Measurements from ENCODE around the gene ITPKC. TPM values are rescaled to one million over a fixed set of nuclear protein-coding genes. Genes with fewer than 3 reads are reported as not detected.
A peak's percentile ranks its signal among the peaks of the same experiment; 100 is the strongest.

The ITPKC gene
- total and polyA plus RNA-seq, 4 donors = 6.3 to 12.0 (median 9.5) TPM

- no peaks in the 10 kb centered on the region for H3K27me3 ChIP-seq (ENCODE audit: control insufficient read depth, insufficient read depth, low read length)
- peaks cover 15% of the 10 kb centered on the region for H3K4me1 ChIP-seq (ENCODE audit: control insufficient read depth, insufficient read depth, low read length)
- H3K36me3 ChIP-seq (ENCODE audit: control insufficient read depth, insufficient read depth, low read length) = peaks cover 74% of the 10 kb centered on the region
- H3K4me3 ChIP-seq (ENCODE audit: low read depth, low read length) = no peak overlapping the region
- DNase-seq (ENCODE audit: low read depth in 4 of 6, low spot score in 6 of 6) = no peak
- H3K9me3 ChIP-seq (ENCODE audit: control insufficient read depth, insufficient read depth, low read length) = no peaks in the 10 kb centered on the region
- H3K27ac ChIP-seq (ENCODE audit: low read depth, low read length) = no peak overlapping the region
- 100% methylated on average over 4 of the region's 9 CpGs for WGBS (ENCODE audit: insufficient coverage)
These were observed 19.7 kb downstream of the ITPKC start for GRCh38 chr19:40736661-40737060.

GRCh38 chr19:40737102-40737644 is 20.3 kb downstream of the ITPKC start:
- H3K27me3 ChIP-seq (ENCODE audit: control insufficient read depth, insufficient read depth, low read length) = no peaks in the 10 kb centered on the region
- H3K36me3 ChIP-seq (ENCODE audit: control insufficient read depth, insufficient read depth, low read length) = peaks cover 70% of the 10 kb centered on the region
- peaks cover 15% of the 10 kb centered on the region for H3K4me1 ChIP-seq (ENCODE audit: control insufficient read depth, insufficient read depth, low read length)
- DNase-seq (ENCODE audit: low read depth in 4 of 6, low spot score in 6 of 6) = no peak
- H3K9me3 ChIP-seq (ENCODE audit: control insufficient read depth, insufficient read depth, low read length) = no peaks in the 10 kb centered on the region
- WGBS (ENCODE audit: insufficient coverage) = 78% methylated on average over 7 of the region's 9 CpGs
- no peak overlapping the region for H3K27ac ChIP-seq (ENCODE audit: low read depth, low read length)
- no peak overlapping the region for H3K4me3 ChIP-seq (ENCODE audit: low read depth, low read length)

GRCh38 chr19:40739030-40739839 is 22.3 kb downstream of the ITPKC start:
- 92% methylated on average over 21 of the region's 22 CpGs for WGBS (ENCODE audit: insufficient coverage)
- H3K4me3 ChIP-seq (ENCODE audit: low read depth, low read length) = no peak overlapping the region
- peaks cover 15% of the 10 kb centered on the region for H3K4me1 ChIP-seq (ENCODE audit: control insufficient read depth, insufficient read depth, low read length)
- DNase-seq (ENCODE audit: low read depth in 4 of 6, low spot score in 6 of 6) = no peak
- peaks cover 73% of the 10 kb centered on the region for H3K36me3 ChIP-seq (ENCODE audit: control insufficient read depth, insufficient read depth, low read length)
- no peaks in the 10 kb centered on the region for H3K27me3 ChIP-seq (ENCODE audit: control insufficient read depth, insufficient read depth, low read length)
- H3K27ac ChIP-seq (ENCODE audit: low read depth, low read length) = no peak overlapping the region
- no peaks in the 10 kb centered on the region for H3K9me3 ChIP-seq (ENCODE audit: control insufficient read depth, insufficient read depth, low read length)

GRCh38 chr19:40739871-40740703 is 23.2 kb downstream of the ITPKC start:
- Histone ChIP-seq H3K9me3 (ENCODE audit: control insufficient read depth, insufficient read depth, low read length) (no peaks in the 10 kb centered on the region), H3K27me3 (ENCODE audit: control insufficient read depth, insufficient read depth, low read length) (no peaks in the 10 kb centered on the region), H3K4me3 (ENCODE audit: low read depth, low read length) (no peak overlapping the region), H3K36me3 (ENCODE audit: control insufficient read depth, insufficient read depth, low read length) (peaks cover 72% of the 10 kb centered on the region), H3K27ac (ENCODE audit: low read depth, low read length) (peak overlapping the region; percentile 73), H3K4me1 (ENCODE audit: control insufficient read depth, insufficient read depth, low read length) (peaks cover 15% of the 10 kb centered on the region)
- no peak for DNase-seq (ENCODE audit: low read depth in 4 of 6, low spot score in 6 of 6)
- 77% methylated on average over 15 of the region's 16 CpGs for WGBS (ENCODE audit: insufficient coverage)

- Histone ChIP-seq H3K4me3 (ENCODE audit: low read depth, low read length) (no peak overlapping the region), H3K27ac (ENCODE audit: low read depth, low read length) (peak overlapping the region; percentile 73), H3K9me3 (ENCODE audit: control insufficient read depth, insufficient read depth, low read length) (no peaks in the 10 kb centered on the region), H3K4me1 (ENCODE audit: control insufficient read depth, insufficient read depth, low read length) (peaks cover 15% of the 10 kb centered on the region), H3K36me3 (ENCODE audit: control insufficient read depth, insufficient read depth, low read length) (peaks cover 67% of the 10 kb centered on the region), H3K27me3 (ENCODE audit: control insufficient read depth, insufficient read depth, low read length) (no peaks in the 10 kb centered on the region)
- 60% methylated on average over 3 of the region's 6 CpGs for WGBS (ENCODE audit: insufficient coverage)
- DNase-seq (ENCODE audit: low read depth in 4 of 6, low spot score in 6 of 6) = peak in 2 of 6 donors; percentile 44 to 62
These were observed 23.8 kb downstream of the ITPKC start for GRCh38 chr19:40740747-40741146.

GRCh38 chr19:40741527-40742390 is 24.8 kb downstream of the ITPKC start:
- H3K27me3 ChIP-seq (ENCODE audit: control insufficient read depth, insufficient read depth, low read length) = no peaks in the 10 kb centered on the region
- 69% methylated on average over 9 of the region's 10 CpGs for WGBS (ENCODE audit: insufficient coverage)
- peaks cover 57% of the 10 kb centered on the region for H3K36me3 ChIP-seq (ENCODE audit: control insufficient read depth, insufficient read depth, low read length)

GRCh38 chr19:40742477-40742876 is 25.6 kb downstream of the ITPKC start:
- Histone ChIP-seq H3K4me3 (ENCODE audit: low read depth, low read length) (no peak overlapping the region), H3K9me3 (ENCODE audit: control insufficient read depth, insufficient read depth, low read length) (no peaks in the 10 kb centered on the region), H3K4me1 (ENCODE audit: control insufficient read depth, insufficient read depth, low read length) (peaks cover 15% of the 10 kb centered on the region), H3K27ac (ENCODE audit: low read depth, low read length) (no peak overlapping the region), H3K27me3 (ENCODE audit: control insufficient read depth, insufficient read depth, low read length) (no peaks in the 10 kb centered on the region), H3K36me3 (ENCODE audit: control insufficient read depth, insufficient read depth, low read length) (peaks cover 50% of the 10 kb centered on the region)
- DNase-seq (ENCODE audit: low read depth in 4 of 6, low spot score in 6 of 6) = no peak
- 92% methylated on average over 17 of the region's 17 CpGs for WGBS (ENCODE audit: insufficient coverage)

More at GRCh38 chr19:40741527-40742390, 24.8 kb downstream of the ITPKC start:
- H3K4me3 ChIP-seq (ENCODE audit: low read depth, low read length) = no peak overlapping the region
- DNase-seq (ENCODE audit: low read depth in 4 of 6, low spot score in 6 of 6) = no peak
- H3K27ac ChIP-seq (ENCODE audit: low read depth, low read length) = no peak overlapping the region
- no peaks in the 10 kb centered on the region for H3K9me3 ChIP-seq (ENCODE audit: control insufficient read depth, insufficient read depth, low read length)
- peaks cover 15% of the 10 kb centered on the region for H3K4me1 ChIP-seq (ENCODE audit: control insufficient read depth, insufficient read depth, low read length)

GRCh38 chr19:40742886-40743285 is 26.0 kb downstream of the ITPKC start:
- Histone ChIP-seq H3K9me3 (ENCODE audit: control insufficient read depth, insufficient read depth, low read length) (no peaks in the 10 kb centered on the region), H3K27me3 (ENCODE audit: control insufficient read depth, insufficient read depth, low read length) (no peaks in the 10 kb centered on the region), H3K4me3 (ENCODE audit: low read depth, low read length) (no peak overlapping the region), H3K4me1 (ENCODE audit: control insufficient read depth, insufficient read depth, low read length) (peaks cover 15% of the 10 kb centered on the region), H3K27ac (ENCODE audit: low read depth, low read length) (no peak overlapping the region), H3K36me3 (ENCODE audit: control insufficient read depth, insufficient read depth, low read length) (peaks cover 46% of the 10 kb centered on the region)
- 85% methylated on average over 10 of the region's 12 CpGs for WGBS (ENCODE audit: insufficient coverage)
- DNase-seq (ENCODE audit: low read depth in 4 of 6, low spot score in 6 of 6) = no peak

GRCh38 chr19:40743926-40744325 is 27.0 kb downstream of the ITPKC start:
- Histone ChIP-seq H3K4me3 (ENCODE audit: low read depth, low read length) (no peak overlapping the region), H3K36me3 (ENCODE audit: control insufficient read depth, insufficient read depth, low read length) (peaks cover 46% of the 10 kb centered on the region), H3K27ac (ENCODE audit: low read depth, low read length) (no peak overlapping the region), H3K4me1 (ENCODE audit: control insufficient read depth, insufficient read depth, low read length) (peaks cover 20% of the 10 kb centered on the region), H3K9me3 (ENCODE audit: control insufficient read depth, insufficient read depth, low read length) (no peaks in the 10 kb centered on the region), H3K27me3 (ENCODE audit: control insufficient read depth, insufficient read depth, low read length) (no peaks in the 10 kb centered on the region)
- WGBS (ENCODE audit: insufficient coverage) = 93% methylated on average over 10 of the region's 10 CpGs
- DNase-seq (ENCODE audit: low read depth in 4 of 6, low spot score in 6 of 6) = no peak
